ENCODE data around the gene ATP8A2. TPM values are rescaled to one million over a fixed set of nuclear protein-coding genes. Genes with fewer than 3 reads are reported as not detected.

The ATP8A2 gene
- total and polyA plus RNA-seq, 4 donors: 0.01 to 0.08 (median 0.05) TPM; not detected in 1

GRCh38 chr13:25743421-25743820 lies 371.6 kb downstream of the ATP8A2 start (continued):
- TF ChIP-seq ATF3 (IDR thresholded peaks at IDR 0.05): no peak
- no peak for TF ChIP-seq HNF4A (conservative IDR thresholded peaks at IDR 0.05)
- no peak for TF ChIP-seq YY1 (IDR thresholded peaks at IDR 0.05)
- no peak for TF ChIP-seq FOXA2 (IDR thresholded peaks at IDR 0.05)
- TF ChIP-seq RAD21 (IDR thresholded peaks at IDR 0.05): no peak
- TF ChIP-seq TAF1 (conservative IDR thresholded peaks at IDR 0.05): no peak

- 80% methylated on average over 6 of the region's 6 CpGs for WGBS
- no peak overlapping the region for H3K9ac ChIP-seq (ENCODE audit: low read depth in 1 of 2, low read length in 2 of 2)
- H3K4me1 ChIP-seq (ENCODE audit: control insufficient read depth in 4 of 4, insufficient read depth in 4 of 4, low read length in 3 of 4): no peaks in the 10 kb centered on the region
- H3K4me3 ChIP-seq (ENCODE audit: low read depth in 1 of 3, low read length in 3 of 3): no peak overlapping the region
- TF ChIP-seq CTCF (IDR thresholded peaks at IDR 0.05; ENCODE audit: low read depth, low read length, missing input control) (no peak), HNF4G (IDR thresholded peaks at IDR 0.05) (no peak), SP1 (IDR thresholded peaks at IDR 0.05) (no peak), NR2F2 (IDR thresholded peaks at IDR 0.05) (no peak), MAX (IDR thresholded peaks at IDR 0.05) (no peak), ATF3 (IDR thresholded peaks at IDR 0.05) (no peak), REST (IDR thresholded peaks at IDR 0.05) (no peak), GABPA (IDR thresholded peaks at IDR 0.05 in 1 of 2, conservative IDR thresholded peaks at IDR 0.05 in 1 of 2) (no peak), RXRA (IDR thresholded peaks at IDR 0.05) (no peak), HNF4A (conservative IDR thresholded peaks at IDR 0.05) (no peak), RAD21 (IDR thresholded peaks at IDR 0.05) (no peak), ZBTB33 (IDR thresholded peaks at IDR 0.05) (no peak), FOXA2 (IDR thresholded peaks at IDR 0.05) (no peak), YY1 (IDR thresholded peaks at IDR 0.05) (no peak), EGR1 (IDR thresholded peaks at IDR 0.05; ENCODE audit: low read depth in 2 of 2) (no peak), FOXA1 (IDR thresholded peaks at IDR 0.05) (no peak), TAF1 (conservative IDR thresholded peaks at IDR 0.05) (no peak), JUND (IDR thresholded peaks at IDR 0.05) (no peak)
- H3K9me3 ChIP-seq (ENCODE audit: control insufficient read depth in 4 of 4, low read length in 3 of 4): peaks cover 0 to 10% (median under 1%) of the 10 kb centered on the region in 4 donors
- no peaks in the 10 kb centered on the region for H3K36me3 ChIP-seq (ENCODE audit: control insufficient read depth in 4 of 4, insufficient read depth in 3 of 4, low read depth in 1 of 4, low read length in 3 of 4)
- H3K27ac ChIP-seq (ENCODE audit: low read depth in 1 of 2, low read length in 2 of 2): no peak overlapping the region
- peaks cover 0 to 9% (median 0%) of the 10 kb centered on the region in 4 donors for H3K27me3 ChIP-seq (ENCODE audit: control insufficient read depth in 4 of 4, insufficient read depth in 4 of 4, low read length in 3 of 4)
- no peak for DNase-seq (ENCODE audit: low spot score)
Measured at GRCh38 chr13:25744178-25744577, 372.4 kb downstream of the ATP8A2 start.

Measured in liver (tissue), 9 donors.